RKO (cell line): ENCODE data around the gene ABI3.
"Not testable (repeated sequence)": the region's sequence is repeated elsewhere in the genome, so short reads cannot be mapped to it uniquely, and the experiment has no call there.

ENCODE experiments used
- DNase-seq: peaks from one replicate; pipeline ENCODE4 v3.0.0-alpha.2; 2016; ENCODE audit warnings: low spot score

ABI3 gene

DNA sequence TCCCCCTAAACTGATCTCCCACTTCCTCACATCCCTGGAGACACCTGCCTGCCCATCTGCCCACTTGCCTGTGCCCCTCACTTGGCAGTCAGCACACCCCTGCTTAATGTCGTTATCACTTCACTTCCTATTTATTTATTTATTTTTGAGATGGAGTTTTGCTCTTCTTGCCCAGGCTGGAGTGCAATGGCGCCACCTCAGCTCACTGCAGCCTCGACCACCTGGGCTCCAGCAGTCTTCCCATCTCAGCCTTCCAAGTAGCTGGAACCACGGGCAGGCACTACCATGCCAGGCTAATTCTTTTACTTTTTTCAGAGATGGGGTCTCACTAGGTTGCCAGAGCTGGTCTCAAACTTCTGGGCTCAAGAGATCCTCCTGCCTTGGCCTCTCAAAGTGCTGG, 43.6 kb downstream of the ABI3 start:
- DNase-seq: no peak

- DNase-seq: no peak
Measured at GRCh38 chr17:49255125-49255524, 44.6 kb downstream of the ABI3 start.

GRCh38 chr17:49258394-49258793, 47.9 kb downstream of the ABI3 start:
- peak; percentile 14 for DNase-seq

- DNase-seq: no peak
Measured at GRCh38 chr17:49259663-49260010, 49.1 kb downstream of the ABI3 start.

DNA sequence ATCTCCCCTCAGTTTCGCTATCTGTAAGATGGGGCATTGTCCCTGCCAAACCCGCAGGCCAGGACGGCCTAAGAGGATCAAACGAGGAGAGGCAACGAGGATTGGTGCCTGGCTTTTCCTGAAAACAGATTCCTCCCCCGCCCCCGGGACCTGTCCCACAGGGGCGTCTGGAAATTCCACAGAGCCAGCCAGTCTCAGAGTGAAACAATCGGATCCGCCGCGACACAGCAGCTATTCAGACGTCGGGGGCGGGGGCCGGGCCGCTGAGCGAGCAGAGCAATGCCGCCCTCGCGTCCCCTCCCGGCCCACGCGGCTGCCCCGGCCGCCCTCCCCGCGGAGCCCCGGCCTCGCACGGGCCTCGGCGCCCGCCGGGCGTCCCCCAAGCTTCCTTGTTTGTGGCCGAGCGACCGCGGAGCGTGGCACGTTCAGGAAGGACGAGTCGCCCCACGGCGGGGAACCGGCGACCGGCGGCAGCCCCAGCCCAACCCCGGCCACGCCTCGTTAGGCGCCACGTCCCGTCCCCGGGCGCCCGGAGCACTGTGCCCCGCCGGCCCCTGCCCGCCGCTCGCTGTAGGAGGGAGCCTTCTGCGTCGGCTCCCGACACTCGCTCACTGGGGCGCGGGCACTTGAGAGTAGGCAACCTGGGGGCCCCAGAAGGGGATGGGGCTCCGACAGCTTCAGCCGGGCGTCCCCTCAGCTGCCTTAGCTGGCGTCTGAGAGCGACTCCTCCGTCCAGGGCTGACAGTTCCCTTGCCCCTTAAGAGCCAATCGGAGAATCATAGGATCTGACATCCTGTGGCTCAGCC, 49.7 kb downstream of the ABI3 start:
- DNase-seq: peak; percentile 95

GRCh38 chr17:49260817-49261291, 50.3 kb downstream of the ABI3 start:
- DNase-seq: no peak

DNA sequence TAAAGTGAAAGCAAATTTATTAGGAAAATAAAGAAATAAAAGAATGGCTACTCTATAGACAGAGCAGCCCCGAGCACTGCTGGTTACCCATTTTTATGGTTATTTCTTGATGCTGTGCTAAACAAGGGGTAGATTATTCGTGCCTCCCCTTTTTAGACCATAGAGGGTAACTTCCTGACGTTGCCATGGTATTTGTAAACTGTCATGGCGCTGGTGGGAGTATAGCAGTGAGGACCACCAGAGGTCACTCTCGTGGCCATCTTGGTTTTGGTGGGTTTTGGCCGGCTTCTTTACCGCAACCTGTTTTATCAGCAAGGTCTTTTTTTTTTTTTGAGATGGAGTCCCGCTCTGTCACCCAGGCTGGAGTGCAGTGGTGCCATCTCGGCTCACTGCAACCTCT, 51.0 kb downstream of the ABI3 start:
- DNase-seq: not testable (repeated sequence)

DNA sequence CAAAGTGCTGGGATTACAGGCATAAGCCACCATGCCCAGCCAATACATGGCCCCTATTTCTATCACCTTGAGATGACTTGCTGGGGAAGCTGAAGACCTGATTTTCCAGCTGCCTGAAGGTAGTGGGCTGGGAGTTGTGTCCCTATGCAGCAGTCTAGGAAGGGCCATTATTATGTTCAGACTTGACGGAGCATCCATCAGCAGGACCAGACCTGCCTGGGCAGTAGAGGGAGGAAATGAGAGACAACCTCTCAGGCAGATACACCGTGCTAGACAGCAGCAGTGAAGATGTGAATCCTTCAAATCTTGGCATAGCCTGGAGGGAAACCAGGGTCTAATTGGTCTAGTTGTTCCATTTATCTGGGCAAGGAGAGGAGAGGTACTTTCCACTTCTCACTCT, 55.7 kb downstream of the ABI3 start:
- no peak for DNase-seq

- DNase-seq: no peak
Measured at GRCh38 chr17:49267912-49268311, 57.4 kb downstream of the ABI3 start.

DNA sequence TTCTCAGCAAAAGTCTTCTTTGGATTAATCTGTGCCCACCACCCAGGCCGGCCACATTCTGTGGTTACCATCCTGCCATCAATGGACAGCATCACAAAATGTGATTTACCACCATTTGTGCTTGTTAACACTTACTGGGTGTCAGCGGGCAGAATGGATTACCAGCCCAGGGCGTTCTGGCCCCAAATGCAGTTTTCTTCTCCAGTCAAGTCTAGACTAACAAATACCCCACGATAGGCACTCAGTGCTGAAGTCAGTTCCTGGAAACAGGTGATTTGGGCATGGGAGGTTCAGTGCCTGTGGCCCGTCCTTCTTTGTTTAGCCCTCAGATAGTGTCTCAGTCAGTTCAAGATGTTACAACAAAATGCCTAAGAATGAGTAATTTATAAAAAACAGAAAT, 58.8 kb downstream of the ABI3 start:
- no peak for DNase-seq
